Tibial nerve (tissue), 4 donors: ENCODE data around the gene SORCS2. TPM values are rescaled to one million over a fixed set of nuclear protein-coding genes. Genes with fewer than 3 reads are reported as not detected.

Experiments
- DNase-seq, 2 donors: peaks; one replicate each; pipeline ENCODE4 v3.0.0-alpha.2; 2019; ENCODE audit warnings: low spot score in 2 of 2
- H3K27ac ChIP-seq, 4 donors: fragments of 200-600 bp; sonication (generic) in 3 of 4; one replicate each; pipeline ENCODE4 v1.5.1; 2017 to 2019; ENCODE audit warnings: mild to moderate bottlenecking in 1 of 4
- H3K27me3 ChIP-seq, 2 donors: fragments of 200-600 bp; sonication (generic) in 1 of 2; one replicate each; pipeline versions ENCODE4 v1.5.1 to v1.6.0; 2017 to 2019
- H3K36me3 ChIP-seq, 3 donors: fragments of 200-600 bp; sonication (generic); one replicate each; pipeline ENCODE4 v1.5.1; 2018 to 2019
- H3K4me1 ChIP-seq, 4 donors: fragments of 200-600 bp; sonication (generic) in 3 of 4; one replicate each; pipeline ENCODE4 v1.5.1; 2017 to 2019
- H3K4me3 ChIP-seq, 4 donors: fragments of 200-600 bp; sonication (generic) in 3 of 4; one replicate each; pipeline ENCODE4 v1.5.1; 2017 to 2019; ENCODE audit warnings: mild to moderate bottlenecking in 1 of 4, moderate library complexity in 1 of 4
- H3K9me3 ChIP-seq, 4 donors: fragments of 200-600 bp; sonication (generic) in 3 of 4; one replicate each; pipeline ENCODE4 v1.5.1; 2017 to 2019
- EP300 ChIP-seq, 2 donors: sonication (generic); formaldehyde crosslinking; IDR thresholded peaks; one replicate each; pipeline ENCODE4 v1.6.1; 2017; ENCODE audit warnings: antibody characterized with exemption in 2 of 2, mild to moderate bottlenecking in 1 of 2
- POLR2A ChIP-seq, 2 donors: fragments of 450-650 bp; IDR thresholded peaks; one replicate each; pipeline ENCODE4 v1.6.1; 2017; ENCODE audit warnings: antibody characterized with exemption in 2 of 2, mild to moderate bottlenecking in 2 of 2, moderate library complexity in 2 of 2
- WGBS, 2 donors: methylation state at CpG; one replicate each; pipeline ENCODE4 v1.1.5; 2018; 5-methylcytosine and 5-hydroxymethylcytosine counted together
- total RNA-seq, 4 donors: library from RNA; depleted of rRNA; stranded (reverse); fragments of >200 nt; gene quantifications; one replicate each; pipeline ENCODE4 v1.1.0, GENCODE V29; 2016
- TF ChIP-seq, protein P1 (sequence below), 5 experiments: fragments of 200-600 bp in 3 of 5; fragments of 450-650 bp in 2 of 5; sonication (generic) in 3 of 5; IDR thresholded peaks; one replicate each; pipeline ENCODE4 v1.5.1; 2016 to 2019; ENCODE audit warnings: antibody characterized with exemption in 5 of 5, mild to moderate bottlenecking in 3 of 5, moderate library complexity in 2 of 5

SORCS2 gene
- total RNA-seq, 4 donors from 2014 or later = 15.6 to 48.9 (median 38.3) TPM

DNA sequence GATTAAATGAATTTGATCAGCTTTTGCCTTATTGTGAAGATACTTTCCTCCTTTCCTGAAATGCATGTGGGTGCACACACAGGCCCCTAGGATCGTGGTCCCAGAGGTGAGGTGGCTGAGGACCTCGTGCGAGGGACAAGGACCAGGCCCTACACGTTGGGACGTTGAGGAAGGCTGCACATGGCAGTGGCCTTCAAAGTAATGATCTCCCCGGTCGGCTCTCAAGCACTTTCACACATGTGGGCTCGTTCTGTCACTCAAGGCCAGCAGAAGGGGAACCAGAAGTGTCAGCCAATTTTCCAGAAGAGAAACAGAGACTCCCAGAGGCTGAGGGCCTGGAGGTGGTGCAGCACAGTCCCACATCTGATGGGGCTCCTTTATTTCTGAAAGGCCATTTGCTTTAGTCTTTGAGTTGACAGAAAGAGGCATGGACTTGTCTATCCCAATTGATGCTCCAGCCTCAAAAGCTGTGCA is 550.5 kb downstream of the SORCS2 start:
- Histone ChIP-seq H3K4me1 (peaks cover 0 to 9% (median 0%) of the 10 kb centered on the region in 4 donors), H3K27me3 (no peaks in the 10 kb centered on the region), H3K9me3 (peaks cover 0 to 2% (median 0%) of the 10 kb centered on the region in 4 donors), H3K27ac (no peak overlapping the region), H3K36me3 (peaks cover 0 to 38% (median 0%) of the 10 kb centered on the region in 3 donors), H3K4me3 (no peak overlapping the region)
- DNase-seq = no peak
- TF ChIP-seq, protein P1, sequence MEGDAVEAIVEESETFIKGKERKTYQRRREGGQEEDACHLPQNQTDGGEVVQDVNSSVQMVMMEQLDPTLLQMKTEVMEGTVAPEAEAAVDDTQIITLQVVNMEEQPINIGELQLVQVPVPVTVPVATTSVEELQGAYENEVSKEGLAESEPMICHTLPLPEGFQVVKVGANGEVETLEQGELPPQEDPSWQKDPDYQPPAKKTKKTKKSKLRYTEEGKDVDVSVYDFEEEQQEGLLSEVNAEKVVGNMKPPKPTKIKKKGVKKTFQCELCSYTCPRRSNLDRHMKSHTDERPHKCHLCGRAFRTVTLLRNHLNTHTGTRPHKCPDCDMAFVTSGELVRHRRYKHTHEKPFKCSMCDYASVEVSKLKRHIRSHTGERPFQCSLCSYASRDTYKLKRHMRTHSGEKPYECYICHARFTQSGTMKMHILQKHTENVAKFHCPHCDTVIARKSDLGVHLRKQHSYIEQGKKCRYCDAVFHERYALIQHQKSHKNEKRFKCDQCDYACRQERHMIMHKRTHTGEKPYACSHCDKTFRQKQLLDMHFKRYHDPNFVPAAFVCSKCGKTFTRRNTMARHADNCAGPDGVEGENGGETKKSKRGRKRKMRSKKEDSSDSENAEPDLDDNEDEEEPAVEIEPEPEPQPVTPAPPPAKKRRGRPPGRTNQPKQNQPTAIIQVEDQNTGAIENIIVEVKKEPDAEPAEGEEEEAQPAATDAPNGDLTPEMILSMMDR (IDR thresholded peaks at IDR 0.05) = no peak
- TF ChIP-seq EP300 (IDR thresholded peaks at IDR 0.05) = no peak
- TF ChIP-seq POLR2A (IDR thresholded peaks at IDR 0.05) = no peak
- 74 to 86% methylated on average over 4 to 8 of the region's 8 CpGs for WGBS, 2 donors

DNA sequence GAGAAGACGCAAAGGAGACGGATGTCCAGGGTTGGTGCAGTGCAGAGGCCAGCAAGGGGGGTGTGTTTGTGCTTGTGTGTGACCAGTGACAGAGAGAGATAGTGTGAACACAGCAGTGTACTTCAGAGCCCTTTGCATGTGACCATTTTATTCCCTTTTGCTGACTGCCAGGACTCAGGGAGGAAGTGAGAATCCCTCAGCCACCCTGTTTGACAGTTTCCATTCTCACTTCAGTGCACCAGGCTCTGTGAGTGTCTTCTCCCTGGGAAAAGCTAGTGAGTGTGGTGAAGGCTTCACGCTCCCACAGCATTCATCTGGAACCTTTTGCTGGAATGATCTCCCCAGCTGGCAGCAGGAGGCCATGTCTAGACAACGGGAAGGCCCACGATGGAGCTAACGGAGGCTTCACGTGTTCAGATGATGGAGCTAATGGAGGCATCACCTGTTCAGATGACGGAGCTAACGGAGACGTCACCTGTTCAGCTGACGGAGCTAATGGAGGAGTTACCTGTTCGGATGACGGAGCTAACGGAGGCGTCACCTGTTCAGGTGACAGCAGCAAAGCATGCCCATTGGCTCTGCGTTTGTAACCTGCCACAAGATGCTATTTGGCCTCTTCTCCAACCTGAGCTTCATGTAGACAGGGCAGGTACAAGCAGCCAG is 551.9 kb downstream of the SORCS2 start:
- Histone ChIP-seq H3K27ac (peak overlapping the region in 1 of 4 donors; percentile 44), H3K9me3 (no peaks in the 10 kb centered on the region), H3K4me3 (no peak overlapping the region), H3K27me3 (no peaks in the 10 kb centered on the region), H3K36me3 (peaks cover 0 to 24% (median 0%) of the 10 kb centered on the region in 3 donors), H3K4me1 (peaks cover 0 to 9% (median 0%) of the 10 kb centered on the region in 4 donors)
- 79 to 91% methylated on average over 16 of the region's 16 CpGs for WGBS, 2 donors
- DNase-seq = no peak
- TF ChIP-seq POLR2A (IDR thresholded peaks at IDR 0.05) (no peak), EP300 (IDR thresholded peaks at IDR 0.05) (peak in 1 of 2 donors; percentile 26)
- TF ChIP-seq, protein P1 (IDR thresholded peaks at IDR 0.05) = no peak

DNA sequence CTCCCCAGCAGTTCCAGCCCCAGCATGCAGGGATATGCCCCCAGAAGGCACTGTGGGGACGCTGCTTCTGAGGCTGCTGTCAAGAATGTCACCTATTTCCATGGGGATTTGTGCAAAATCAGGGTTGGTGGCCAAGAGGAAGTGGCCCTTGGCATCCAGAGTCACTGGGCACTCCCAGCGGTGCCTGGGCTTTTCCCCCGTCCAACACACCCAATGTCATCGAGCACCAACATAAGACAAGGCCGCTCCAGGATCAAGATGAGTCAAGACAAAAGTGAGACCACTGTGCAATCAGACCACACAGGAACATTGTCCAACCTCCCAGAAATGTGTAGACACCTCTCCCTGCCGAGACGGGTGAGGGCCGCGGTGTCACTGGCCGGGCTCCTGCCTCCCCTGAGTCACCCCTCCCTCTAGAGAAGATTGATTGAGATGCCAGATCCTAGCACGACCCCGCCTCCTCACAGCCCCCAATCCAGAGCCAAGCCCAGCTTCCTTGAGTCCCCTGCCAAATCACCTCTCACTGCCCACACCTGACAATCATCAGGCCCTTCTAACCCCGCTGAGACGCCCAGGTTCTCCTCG is 553.1 kb downstream of the SORCS2 start:
- no peak for DNase-seq
- WGBS, 2 donors = 74 to 80% methylated on average over 15 of the region's 15 CpGs
- Histone ChIP-seq H3K27me3 (no peaks in the 10 kb centered on the region), H3K4me1 (peaks cover 0 to 9% (median 0%) of the 10 kb centered on the region in 4 donors), H3K36me3 (peaks cover 0 to 12% (median 0%) of the 10 kb centered on the region in 3 donors), H3K27ac (no peak overlapping the region), H3K9me3 (no peaks in the 10 kb centered on the region), H3K4me3 (no peak overlapping the region)
- TF ChIP-seq EP300 (IDR thresholded peaks at IDR 0.05) = no peak
- TF ChIP-seq, protein P1 (IDR thresholded peaks at IDR 0.05) = no peak
- no peak for TF ChIP-seq POLR2A (IDR thresholded peaks at IDR 0.05)

DNA sequence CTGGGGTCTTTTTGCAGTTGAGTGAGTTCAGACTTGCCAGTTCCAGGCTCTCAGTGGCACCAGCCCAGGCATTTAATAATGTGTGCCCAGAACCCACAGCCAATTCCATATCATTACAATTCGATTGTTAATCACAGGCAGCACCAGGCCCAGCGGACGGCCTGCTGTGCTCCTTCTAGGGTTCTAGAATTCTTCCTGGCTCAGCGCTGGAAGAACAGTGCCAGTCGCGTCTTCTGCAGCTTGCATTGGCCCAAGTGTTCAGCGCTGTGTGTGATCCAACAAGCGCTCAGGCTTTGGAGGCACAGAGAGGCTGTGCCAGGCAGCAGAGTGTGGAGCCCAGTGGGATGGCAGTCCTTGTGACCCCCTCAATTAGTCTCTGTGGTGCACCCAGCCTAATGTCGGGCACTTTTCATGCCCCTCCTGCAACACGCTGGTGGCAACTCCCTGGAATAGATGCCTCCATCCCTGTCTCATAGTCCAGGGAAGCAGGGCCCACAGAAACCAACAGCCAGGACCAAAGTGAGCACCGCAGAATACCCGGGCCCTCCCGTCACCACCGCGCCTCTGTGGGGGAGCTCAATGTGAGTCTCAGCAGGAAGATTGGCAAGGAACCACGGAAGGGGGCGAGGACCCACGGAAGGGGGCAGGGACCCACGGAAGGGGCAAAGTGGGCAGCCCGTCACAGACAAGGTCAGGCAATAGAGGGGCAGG is 554.2 kb downstream of the SORCS2 start:
- H3K27me3 ChIP-seq = no peaks in the 10 kb centered on the region
- no peak for TF ChIP-seq POLR2A (IDR thresholded peaks at IDR 0.05)
- TF ChIP-seq EP300 (IDR thresholded peaks at IDR 0.05) = no peak
- TF ChIP-seq, protein P1 (IDR thresholded peaks at IDR 0.05) = no peak
- no peak for DNase-seq
- peaks cover 0 to 1% (median 0%) of the 10 kb centered on the region in 3 donors for H3K36me3 ChIP-seq
- no peaks in the 10 kb centered on the region for H3K9me3 ChIP-seq
- H3K4me1 ChIP-seq = peaks cover 0 to 17% (median 0%) of the 10 kb centered on the region in 4 donors
- no peak overlapping the region for H3K27ac ChIP-seq
- no peak overlapping the region for H3K4me3 ChIP-seq
- WGBS, 2 donors = 85 to 88% methylated on average over 20 of the region's 20 CpGs

DNA sequence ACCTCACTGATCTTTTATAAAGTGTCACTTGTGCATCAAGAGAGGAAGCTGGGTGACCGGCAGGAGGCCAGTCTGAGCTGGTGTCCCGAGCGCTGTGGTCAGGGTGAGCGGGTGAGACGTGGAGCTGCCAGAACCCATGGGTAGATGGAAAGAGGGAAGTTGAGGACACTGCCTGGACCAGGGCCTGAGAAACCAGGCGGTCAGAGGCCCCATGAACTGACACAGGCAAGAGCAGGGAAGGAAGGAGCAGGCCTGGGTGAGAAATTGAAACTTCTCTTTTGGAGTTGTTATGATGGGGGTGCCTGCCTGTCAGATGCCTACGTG is 554.7 kb downstream of the SORCS2 start:
- H3K4me3 ChIP-seq = no peak overlapping the region
- no peaks in the 10 kb centered on the region for H3K27me3 ChIP-seq
- no peaks in the 10 kb centered on the region for H3K36me3 ChIP-seq
- no peak for DNase-seq
- WGBS, 2 donors = 70 to 85% methylated on average over 7 of the region's 7 CpGs
- peaks cover 0 to 17% (median 0%) of the 10 kb centered on the region in 4 donors for H3K4me1 ChIP-seq
- TF ChIP-seq POLR2A (IDR thresholded peaks at IDR 0.05) = no peak
- TF ChIP-seq, protein P1 (IDR thresholded peaks at IDR 0.05) = no peak
- TF ChIP-seq EP300 (IDR thresholded peaks at IDR 0.05) = no peak
- no peaks in the 10 kb centered on the region for H3K9me3 ChIP-seq
- H3K27ac ChIP-seq = no peak overlapping the region
